OCI-LY3 (cell line): Measurements from ENCODE around the gene LSG1.
A peak's percentile ranks its signal among the peaks of the same experiment; 100 is the strongest.

Experiments used
- H2AFZ ChIP-seq: fragments of 200-600, 300-600 bp; shearing (Covaris generic); 2 replicates; pipeline ENCODE4 v1.6.0; 2014; ENCODE audit warnings: antibody characterized with exemption, low read depth, low read length
- H3K27ac ChIP-seq: fragments of 200-600, 300-600 bp; sonication (generic); 2 replicates; pipeline ENCODE4 v1.5.1; 2014; ENCODE audit warnings: mild to moderate bottlenecking, low read length, moderate library complexity, mixed read lengths
- H3K27me3 ChIP-seq: fragments of 200-600, 300-600 bp; sonication (generic); 2 replicates; pipeline ENCODE4 v1.6.1; 2014; ENCODE audit warnings: low read depth, low read length, mixed read lengths
- H3K36me3 ChIP-seq: fragments of 200-600, 300-600 bp; sonication (generic); replicated peaks from 2 replicates; pipeline ENCODE3; 2014; ENCODE audit warnings: low read depth, low read length, mixed read lengths
- H3K4me1 ChIP-seq: fragments of 300-600, 200-600 bp; sonication (generic); 2 replicates; pipeline ENCODE4 v1.6.1; 2014; ENCODE audit warnings: low read length, mixed read lengths
- H3K4me2 ChIP-seq: fragments of 200-600, 300-600 bp; sonication (generic); 2 replicates; pipeline ENCODE4 v1.6.1; 2014; ENCODE audit warnings: low read length, mixed read lengths
- H3K4me3 ChIP-seq: fragments of 300-600, 200-600 bp; sonication (generic); 2 replicates; pipeline ENCODE4 v1.5.1; 2014; ENCODE audit warnings: antibody characterized with exemption, mild to moderate bottlenecking, low read length, moderate library complexity
- H3K79me2 ChIP-seq: fragments of 300-600, 200-600 bp; shearing (Covaris generic); 2 replicates; pipeline ENCODE4 v1.6.1; 2014; ENCODE audit warnings: mild to moderate bottlenecking, low read length, mixed read lengths
- H3K9ac ChIP-seq: fragments of 300-600, 200-600 bp; shearing (Covaris generic); 2 replicates; pipeline ENCODE4 v1.6.0; 2014; ENCODE audit warnings: mild to moderate bottlenecking, low read length, moderate library complexity
- H3K9me3 ChIP-seq: fragments of 200-600, 300-600 bp; shearing (Covaris generic); 2 replicates; pipeline ENCODE4 v1.6.1; 2014; ENCODE audit warnings: low read length, mixed read lengths; ENCODE audit not compliant: insufficient read depth
- H4K20me1 ChIP-seq: fragments of 200-600, 300-600 bp; sonication (generic); 2 replicates; pipeline ENCODE4 v1.6.1; 2016; ENCODE audit warnings: low read length, mixed read lengths; ENCODE audit not compliant: insufficient read depth
- CTCF ChIP-seq: fragments of 200-600, 300-600 bp; sonication (generic); IDR thresholded peaks from 2 replicates; pipeline ENCODE4 v1.5.1; 2014; ENCODE audit warnings: antibody characterized with exemption, low read length, low read depth
- EZH2phosphoT487 ChIP-seq: fragments of 200-600 bp; shearing (Covaris generic); IDR thresholded peaks from 2 replicates; pipeline ENCODE4 v1.6.1; 2018; ENCODE audit warnings: antibody characterized with exemption, mixed run types, low read depth

LSG1 gene

GRCh38 chr3:194672876-194673275, 885 bp upstream of the LSG1 start:
- H2AFZ ChIP-seq: peak overlapping the region; percentile 86; the same call in 1 of the 2 replicates
- no peak for TF ChIP-seq CTCF
- TF ChIP-seq EZH2phosphoT487: no peak
- peaks cover 26% of the 10 kb centered on the region for H3K4me1 ChIP-seq
- H3K9me3 ChIP-seq: no peaks in the 10 kb centered on the region
- H3K4me2 ChIP-seq: peak overlapping the region; percentile 96
- peaks cover 40% of the 10 kb centered on the region for H3K79me2 ChIP-seq
- no peak overlapping the region for H3K27ac ChIP-seq
- H3K9ac ChIP-seq: peak overlapping the region; percentile 86
- peaks cover 12% of the 10 kb centered on the region for H3K36me3 ChIP-seq
- H3K4me3 ChIP-seq: peak overlapping the region; percentile 96
- peaks cover 17% of the 10 kb centered on the region; the same call in 1 of the 2 replicates for H3K27me3 ChIP-seq
- 0 out of 2 replicates have a peak, but pooled peaks cover 3% of the 10 kb centered on the region for H4K20me1 ChIP-seq

GRCh38 chr3:194671511-194671899, 486 bp downstream of the LSG1 start:
- Histone ChIP-seq H2AFZ (peak overlapping the region; percentile 90; the same call in 1 of the 2 replicates), H4K20me1 (0 out of 2 replicates have a peak, but pooled peaks cover 3% of the 10 kb centered on the region), H3K4me2 (peak overlapping the region; percentile 94), H3K9me3 (no peaks in the 10 kb centered on the region), H3K79me2 (peaks cover 40% of the 10 kb centered on the region), H3K27me3 (peaks cover 17% of the 10 kb centered on the region; the same call in 1 of the 2 replicates), H3K9ac (peak overlapping the region; percentile 86), H3K4me1 (peaks cover 30% of the 10 kb centered on the region), H3K36me3 (peaks cover 13% of the 10 kb centered on the region), H3K4me3 (peak overlapping the region; percentile 96), H3K27ac (peak overlapping the region; percentile 72)
- peak; percentile 78 for TF ChIP-seq CTCF
- no peak for TF ChIP-seq EZH2phosphoT487

- H4K20me1 ChIP-seq: 0 out of 2 replicates have a peak, but pooled peaks cover 3% of the 10 kb centered on the region
- peaks cover 40% of the 10 kb centered on the region for H3K79me2 ChIP-seq
- TF ChIP-seq CTCF (no peak), EZH2phosphoT487 (no peak)
- H3K4me1 ChIP-seq: peaks cover 20% of the 10 kb centered on the region
- no peaks in the 10 kb centered on the region for H3K9me3 ChIP-seq
- H3K27me3 ChIP-seq: no peaks in the 10 kb centered on the region
- H3K27ac ChIP-seq: no peak overlapping the region
- H2AFZ ChIP-seq: no peak overlapping the region
- no peak overlapping the region for H3K9ac ChIP-seq
- H3K36me3 ChIP-seq: peaks cover 30% of the 10 kb centered on the region
- no peak overlapping the region for H3K4me3 ChIP-seq
- H3K4me2 ChIP-seq: no peak overlapping the region
These were observed 4.6 kb downstream of the LSG1 start for GRCh38 chr3:194667363-194667762.

GRCh38 chr3:194664857-194665256, 7.1 kb downstream of the LSG1 start:
- Histone ChIP-seq H3K27ac (no peak overlapping the region), H3K79me2 (peaks cover 18% of the 10 kb centered on the region), H3K4me1 (peaks cover 6% of the 10 kb centered on the region; the same call in 1 of the 2 replicates), H3K9ac (no peak overlapping the region), H3K36me3 (peaks cover 36% of the 10 kb centered on the region), H3K4me3 (no peak overlapping the region), H4K20me1 (no peaks in the 10 kb centered on the region), H3K9me3 (no peaks in the 10 kb centered on the region), H2AFZ (no peak overlapping the region), H3K4me2 (no peak overlapping the region), H3K27me3 (no peaks in the 10 kb centered on the region)
- TF ChIP-seq EZH2phosphoT487 (no peak), CTCF (no peak)
